Endothelial cell of umbilical vein (primary cell): ENCODE measurements around the gene COL6A2.

ENCODE experiments used
- FOS ChIP-seq: IDR thresholded peaks from 2 replicates; pipeline ENCODE4 v1.6.1; 2011; ENCODE audit warnings: mild to moderate bottlenecking, low read length, moderate library complexity, borderline replicate concordance; ENCODE audit not compliant: insufficient read depth
- TF ChIP-seq, protein P1 (sequence below), 2 donors: IDR thresholded peaks; 1 replicate in 1 of 2; 2 replicates in 1 of 2; pipeline ENCODE4 v1.5.1; 2011; ENCODE audit warnings: low read length in 2 of 2, mild to moderate bottlenecking in 2 of 2, moderate library complexity in 2 of 2, control low read depth in 1 of 2, inconsistent platforms in 1 of 2, low read depth in 1 of 2; ENCODE audit not compliant: insufficient read depth in 1 of 2; ENCODE audit errors: extremely low read depth in 1 of 2

DNA sequence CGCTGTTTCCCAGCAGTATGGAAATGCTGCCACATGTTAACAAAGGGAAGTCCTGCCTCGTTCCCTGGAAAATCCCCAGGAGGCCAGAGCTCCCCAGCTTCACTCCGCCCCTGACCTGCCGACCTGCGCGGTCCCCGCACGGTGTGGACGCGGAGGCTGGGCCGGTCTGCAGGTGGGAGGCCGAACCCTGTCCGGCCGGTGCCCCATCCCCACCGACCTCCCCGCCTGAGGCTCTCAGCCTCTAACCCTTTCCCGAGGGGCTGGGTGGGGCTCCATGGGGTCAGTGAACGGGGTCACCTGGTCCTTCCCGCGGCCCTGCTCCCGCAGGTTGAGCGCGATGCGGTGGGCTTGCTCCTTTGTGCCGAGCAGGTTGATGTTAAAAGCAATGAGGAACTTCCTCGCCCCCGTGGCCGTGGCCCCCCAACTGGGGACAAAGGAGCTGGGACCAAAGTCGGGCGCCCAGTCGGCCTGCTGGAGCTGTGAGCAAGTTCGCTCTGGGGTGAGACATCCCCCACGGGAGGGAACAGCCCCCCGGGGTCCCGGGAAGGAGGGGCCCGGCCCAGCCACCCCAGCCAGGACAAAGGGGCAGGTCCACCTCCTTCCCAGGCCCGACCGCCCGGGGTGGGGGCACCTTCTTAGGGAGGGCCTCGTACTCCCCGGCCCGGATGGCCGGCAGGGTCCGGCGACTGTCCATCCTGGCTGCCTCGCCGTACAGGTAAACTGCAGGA, 53.5 kb downstream of the COL6A2 start:
- no peak for TF ChIP-seq FOS
- TF ChIP-seq, protein P1, sequence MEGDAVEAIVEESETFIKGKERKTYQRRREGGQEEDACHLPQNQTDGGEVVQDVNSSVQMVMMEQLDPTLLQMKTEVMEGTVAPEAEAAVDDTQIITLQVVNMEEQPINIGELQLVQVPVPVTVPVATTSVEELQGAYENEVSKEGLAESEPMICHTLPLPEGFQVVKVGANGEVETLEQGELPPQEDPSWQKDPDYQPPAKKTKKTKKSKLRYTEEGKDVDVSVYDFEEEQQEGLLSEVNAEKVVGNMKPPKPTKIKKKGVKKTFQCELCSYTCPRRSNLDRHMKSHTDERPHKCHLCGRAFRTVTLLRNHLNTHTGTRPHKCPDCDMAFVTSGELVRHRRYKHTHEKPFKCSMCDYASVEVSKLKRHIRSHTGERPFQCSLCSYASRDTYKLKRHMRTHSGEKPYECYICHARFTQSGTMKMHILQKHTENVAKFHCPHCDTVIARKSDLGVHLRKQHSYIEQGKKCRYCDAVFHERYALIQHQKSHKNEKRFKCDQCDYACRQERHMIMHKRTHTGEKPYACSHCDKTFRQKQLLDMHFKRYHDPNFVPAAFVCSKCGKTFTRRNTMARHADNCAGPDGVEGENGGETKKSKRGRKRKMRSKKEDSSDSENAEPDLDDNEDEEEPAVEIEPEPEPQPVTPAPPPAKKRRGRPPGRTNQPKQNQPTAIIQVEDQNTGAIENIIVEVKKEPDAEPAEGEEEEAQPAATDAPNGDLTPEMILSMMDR (IDR thresholded peaks at IDR 0.05; ENCODE audit: extremely low read depth in 1 of 2, insufficient read depth in 1 of 2, low read depth in 1 of 2, low read length in 2 of 2): no peak
